ENCODE measurements around the gene RBM19.

DNA sequence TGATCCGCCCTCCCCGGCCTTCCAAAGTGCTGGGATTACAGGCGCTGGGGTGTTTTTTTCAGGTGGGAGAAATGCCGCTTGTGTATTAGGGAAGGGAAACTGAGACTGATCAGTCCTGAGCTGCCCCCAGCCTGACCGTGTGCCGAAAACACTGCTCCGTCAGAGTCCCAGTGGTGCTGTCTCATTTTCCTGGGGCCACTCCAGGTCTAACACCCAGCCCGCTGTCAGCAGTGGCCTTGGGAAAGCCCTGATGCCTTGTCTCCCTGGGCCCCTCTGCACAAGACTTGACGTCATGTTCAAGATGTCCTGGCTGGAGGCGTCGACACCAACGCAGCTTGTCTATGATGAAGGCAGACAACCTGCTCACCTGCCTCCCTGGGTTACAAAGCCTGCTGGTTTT, 165.9 kb downstream of the RBM19 start:
- TF ChIP-seq ZNF274 (IDR thresholded peaks at IDR 0.05; ENCODE audit: low read depth, low read length), result no peak
- no peak for TF ChIP-seq YY1 (IDR thresholded peaks at IDR 0.05; ENCODE audit: insufficient read depth, insufficient read length)
- TF ChIP-seq SUZ12 (IDR thresholded peaks at IDR 0.05; ENCODE audit: extremely low read depth, insufficient read depth, insufficient read length), result no peak

Measured in NT2/D1 (cell line).